ENCODE data around the gene EXOC3L4. TPM values are rescaled to one million over a fixed set of nuclear protein-coding genes. Genes with fewer than 3 reads are reported as not detected.

EXOC3L4 gene
- total and polyA plus RNA-seq, 8 donors = 1.3 to 82.8 (median 16.2) TPM

GRCh38 chr14:103085106-103086091 is 9.1 kb upstream of the EXOC3L4 start:
- TF ChIP-seq POLR2AphosphoS5 (IDR thresholded peaks at IDR 0.05) (no peak), EP300 (IDR thresholded peaks at IDR 0.05) (no peak), POLR2A (IDR thresholded peaks at IDR 0.05) (no peak)
- TF ChIP-seq, protein P1, sequence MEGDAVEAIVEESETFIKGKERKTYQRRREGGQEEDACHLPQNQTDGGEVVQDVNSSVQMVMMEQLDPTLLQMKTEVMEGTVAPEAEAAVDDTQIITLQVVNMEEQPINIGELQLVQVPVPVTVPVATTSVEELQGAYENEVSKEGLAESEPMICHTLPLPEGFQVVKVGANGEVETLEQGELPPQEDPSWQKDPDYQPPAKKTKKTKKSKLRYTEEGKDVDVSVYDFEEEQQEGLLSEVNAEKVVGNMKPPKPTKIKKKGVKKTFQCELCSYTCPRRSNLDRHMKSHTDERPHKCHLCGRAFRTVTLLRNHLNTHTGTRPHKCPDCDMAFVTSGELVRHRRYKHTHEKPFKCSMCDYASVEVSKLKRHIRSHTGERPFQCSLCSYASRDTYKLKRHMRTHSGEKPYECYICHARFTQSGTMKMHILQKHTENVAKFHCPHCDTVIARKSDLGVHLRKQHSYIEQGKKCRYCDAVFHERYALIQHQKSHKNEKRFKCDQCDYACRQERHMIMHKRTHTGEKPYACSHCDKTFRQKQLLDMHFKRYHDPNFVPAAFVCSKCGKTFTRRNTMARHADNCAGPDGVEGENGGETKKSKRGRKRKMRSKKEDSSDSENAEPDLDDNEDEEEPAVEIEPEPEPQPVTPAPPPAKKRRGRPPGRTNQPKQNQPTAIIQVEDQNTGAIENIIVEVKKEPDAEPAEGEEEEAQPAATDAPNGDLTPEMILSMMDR (IDR thresholded peaks at IDR 0.05) = no peak
- intact Hi-C loops (cut with DNase I; ENCODE audit: low total_unique reads) = no loop called here
- WGBS, 5 donors = 71 to 82% (median 78%) methylated on average over 18 to 24 of the region's 24 CpGs
- no peak for DNase-seq
- Histone ChIP-seq H3K27me3 (peaks cover 3 to 69% (median 21%) of the 10 kb centered on the region in 3 donors), H3K27ac (no peak overlapping the region), H3K4me3 (no peak overlapping the region), H3K9me3 (no peaks in the 10 kb centered on the region), H3K4me1 (peaks cover 9 to 19% (median 13%) of the 10 kb centered on the region in 4 donors), H3K36me3 (no peaks in the 10 kb centered on the region)

- no peak overlapping the region for H3K4me3 ChIP-seq
- H3K36me3 ChIP-seq = no peaks in the 10 kb centered on the region
- H3K27me3 ChIP-seq = peaks cover 3 to 73% (median 21%) of the 10 kb centered on the region in 3 donors
- no peak for TF ChIP-seq POLR2AphosphoS5 (IDR thresholded peaks at IDR 0.05)
- no peak for TF ChIP-seq POLR2A (IDR thresholded peaks at IDR 0.05)
- no peak for TF ChIP-seq EP300 (IDR thresholded peaks at IDR 0.05)
- TF ChIP-seq, protein P1 (IDR thresholded peaks at IDR 0.05) = no peak
- WGBS, 5 donors = 79 to 96% (median 85%) methylated on average over 4 to 8 of the region's 8 CpGs
- no peak overlapping the region for H3K27ac ChIP-seq
- DNase-seq = no peak
- intact Hi-C loops (cut with DNase I; ENCODE audit: low total_unique reads) = no loop called here
- no peaks in the 10 kb centered on the region for H3K9me3 ChIP-seq
- peaks cover 23 to 34% (median 28%) of the 10 kb centered on the region in 4 donors for H3K4me1 ChIP-seq
These were observed 7.7 kb upstream of the EXOC3L4 start for GRCh38 chr14:103086771-103087342.

GRCh38 chr14:103087343-103087835 is 7.1 kb upstream of the EXOC3L4 start:
- Histone ChIP-seq H3K9me3 (no peaks in the 10 kb centered on the region), H3K4me1 (peaks cover 27 to 39% (median 30%) of the 10 kb centered on the region in 4 donors), H3K36me3 (no peaks in the 10 kb centered on the region), H3K4me3 (no peak overlapping the region), H3K27me3 (peaks cover 3 to 68% (median 21%) of the 10 kb centered on the region in 3 donors), H3K27ac (no peak overlapping the region)
- DNase-seq = peak in 1 of 2 donors; percentile 14
- TF ChIP-seq, protein P1 (IDR thresholded peaks at IDR 0.05) = no peak
- intact Hi-C loops (cut with DNase I; ENCODE audit: low total_unique reads) = no loop called here
- 73 to 83% (median 81%) methylated on average over 6 to 13 of the region's 13 CpGs for WGBS, 5 donors

GRCh38 chr14:103088921-103089320 is 5.6 kb upstream of the EXOC3L4 start:
- no peak overlapping the region for H3K27ac ChIP-seq
- H3K4me3 ChIP-seq = no peak overlapping the region
- H3K9me3 ChIP-seq = no peaks in the 10 kb centered on the region
- peaks cover 25 to 44% (median 31%) of the 10 kb centered on the region in 4 donors for H3K4me1 ChIP-seq
- no peak for DNase-seq
- intact Hi-C loops (cut with DNase I; ENCODE audit: low total_unique reads) = no loop called here
- peaks cover 3 to 53% (median 18%) of the 10 kb centered on the region in 3 donors for H3K27me3 ChIP-seq
- WGBS, 5 donors = 82 to 96% (median 95%) methylated on average over 6 of the region's 6 CpGs
- H3K36me3 ChIP-seq = no peaks in the 10 kb centered on the region
- TF ChIP-seq POLR2AphosphoS5 (IDR thresholded peaks at IDR 0.05) = no peak
- no peak for TF ChIP-seq EP300 (IDR thresholded peaks at IDR 0.05)
- TF ChIP-seq, protein P1 (IDR thresholded peaks at IDR 0.05) = no peak
- no peak for TF ChIP-seq POLR2A (IDR thresholded peaks at IDR 0.05)
